Activated CD4-positive, alpha-beta T cell treated with anti-CD3 and anti-CD28 coated beads, Interleukin-2, amount 10 ng/mL, durations not matched to agents 24 days and 14 days (primary cell): ENCODE results near the gene ZDHHC1. TPM values are rescaled to one million over a fixed set of nuclear protein-coding genes. Genes with fewer than 3 reads are reported as not detected.

Source experiments
- DNase-seq: peaks from one replicate; pipeline ENCODE4 v3.0.0; 2022
- H3K27ac Mint-ChIP-seq: one replicate; pipeline ENCODE4 v1.8.0; 2022; ENCODE audit warnings: mild to moderate bottlenecking, mixed read lengths
- H3K27me3 Mint-ChIP-seq: one replicate; pipeline ENCODE4 v1.8.0; 2022; ENCODE audit warnings: mixed read lengths
- H3K36me3 Mint-ChIP-seq: one replicate; pipeline ENCODE4 v1.8.0; 2022; ENCODE audit warnings: low read depth, mild to moderate bottlenecking, mixed read lengths
- H3K4me1 Mint-ChIP-seq: one replicate; pipeline ENCODE4 v1.8.0; 2021; ENCODE audit warnings: mixed read lengths
- H3K4me3 Mint-ChIP-seq: one replicate; pipeline ENCODE4 v1.8.0; 2022; ENCODE audit warnings: mild to moderate bottlenecking, moderate library complexity, mixed read lengths
- H3K9me3 Mint-ChIP-seq: one replicate; pipeline ENCODE4 v1.8.0; 2021; ENCODE audit warnings: mixed read lengths
- intact Hi-C: fragments of 100-400 bp; cut with micrococcal nuclease; formaldehyde crosslinking; loops from one replicate; pipeline ENCODE4 v1.15.1; 2023
- total RNA-seq: library from RNA; stranded (reverse); gene quantifications from 2 replicates; pipeline ENCODE4 v1.2.3, GENCODE V29; 2022

The ZDHHC1 gene
- total RNA-seq, 1 donor from 2014 or later: 0.54 TPM

DNA sequence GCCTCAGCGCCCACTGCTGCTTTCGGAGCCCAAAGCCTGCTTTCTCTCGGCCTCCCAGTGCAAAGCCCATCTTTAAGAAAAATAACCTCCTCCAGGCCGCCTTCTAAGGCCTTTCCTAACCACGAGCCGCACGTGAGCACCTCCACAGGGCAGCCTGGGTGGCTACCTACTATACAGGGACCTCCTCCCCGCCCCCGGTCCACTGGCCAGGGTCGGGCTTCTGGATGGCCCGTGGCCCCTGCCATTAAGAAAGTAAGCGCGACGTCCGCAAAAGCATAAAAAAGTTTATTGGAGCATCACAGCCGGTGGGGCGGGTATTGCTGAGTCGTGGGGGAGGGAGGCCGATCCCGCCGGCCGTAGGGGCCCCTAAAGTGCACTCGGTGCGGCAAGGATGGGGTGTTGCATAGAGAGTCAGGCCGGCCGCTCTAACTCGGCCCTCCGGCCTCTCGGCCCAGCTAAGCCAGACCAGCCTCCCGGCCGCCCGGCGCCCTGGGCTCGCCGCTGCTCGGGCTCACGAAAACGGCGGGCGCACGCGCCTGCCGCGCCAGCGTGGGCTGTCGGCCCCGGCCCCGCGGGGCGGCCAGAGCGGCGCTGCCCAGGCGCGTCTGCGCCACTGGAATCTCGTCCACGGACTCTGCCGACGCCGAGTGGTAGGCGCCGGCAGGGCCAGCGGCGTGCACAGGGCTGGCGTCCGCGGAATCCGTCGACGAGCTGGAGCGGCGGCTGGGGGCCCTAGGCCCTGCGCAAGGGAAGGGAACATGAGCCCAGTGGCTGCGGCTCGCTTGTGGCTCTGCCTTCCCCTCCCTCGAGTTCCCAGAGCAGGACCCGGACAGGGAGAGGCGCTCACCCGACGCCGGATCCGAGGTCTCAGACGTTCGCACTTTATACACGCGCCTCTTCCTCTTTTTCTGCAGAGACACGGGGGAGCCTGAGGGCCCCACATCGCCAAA, 21.8 kb downstream of the ZDHHC1 start:
- no peaks in the 10 kb centered on the region for H3K36me3 Mint-ChIP-seq
- H3K27me3 Mint-ChIP-seq: peaks cover 49% of the 10 kb centered on the region
- intact Hi-C loops: loop anchor here (5.0 to 10.0 kb wide), 2 partner anchors 50 to 117 kb away; partner anchors contain the start of gene PLEKHG4
- peaks cover 4% of the 10 kb centered on the region for H3K4me1 Mint-ChIP-seq
- no peak for DNase-seq
- H3K9me3 Mint-ChIP-seq: no peaks in the 10 kb centered on the region
- H3K27ac Mint-ChIP-seq: peak overlapping the region; percentile 62
- H3K4me3 Mint-ChIP-seq: peak overlapping the region; percentile 64

DNA sequence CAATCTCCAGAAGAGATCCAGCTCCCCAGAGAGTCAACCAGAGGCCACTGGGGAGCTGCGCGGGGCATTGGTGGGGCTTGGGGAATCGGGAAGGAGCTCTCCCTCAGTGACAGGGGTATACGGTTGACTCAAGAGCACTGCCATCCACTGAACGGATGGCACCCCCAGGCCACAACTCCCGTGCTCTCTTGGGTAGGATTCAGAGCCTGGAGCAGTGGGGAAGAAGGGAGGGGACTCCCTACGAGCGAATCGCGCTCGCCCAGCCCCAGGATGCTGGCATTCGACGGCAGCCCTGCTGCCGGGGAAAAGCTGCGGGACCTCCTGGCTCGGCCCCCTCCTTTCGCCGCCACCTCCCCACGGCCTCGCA, 22.5 kb downstream of the ZDHHC1 start:
- Mint-ChIP-seq H3K27ac (no peak overlapping the region), H3K27me3 (peaks cover 49% of the 10 kb centered on the region), H3K4me1 (peaks cover 4% of the 10 kb centered on the region), H3K9me3 (no peaks in the 10 kb centered on the region), H3K36me3 (no peaks in the 10 kb centered on the region), H3K4me3 (peak overlapping the region; percentile 64)
- no peak for DNase-seq
- intact Hi-C loops: loop anchor here (10.0 kb wide), 1 partner anchor 49 kb away; no protein-coding TSS in a partner anchor

DNA sequence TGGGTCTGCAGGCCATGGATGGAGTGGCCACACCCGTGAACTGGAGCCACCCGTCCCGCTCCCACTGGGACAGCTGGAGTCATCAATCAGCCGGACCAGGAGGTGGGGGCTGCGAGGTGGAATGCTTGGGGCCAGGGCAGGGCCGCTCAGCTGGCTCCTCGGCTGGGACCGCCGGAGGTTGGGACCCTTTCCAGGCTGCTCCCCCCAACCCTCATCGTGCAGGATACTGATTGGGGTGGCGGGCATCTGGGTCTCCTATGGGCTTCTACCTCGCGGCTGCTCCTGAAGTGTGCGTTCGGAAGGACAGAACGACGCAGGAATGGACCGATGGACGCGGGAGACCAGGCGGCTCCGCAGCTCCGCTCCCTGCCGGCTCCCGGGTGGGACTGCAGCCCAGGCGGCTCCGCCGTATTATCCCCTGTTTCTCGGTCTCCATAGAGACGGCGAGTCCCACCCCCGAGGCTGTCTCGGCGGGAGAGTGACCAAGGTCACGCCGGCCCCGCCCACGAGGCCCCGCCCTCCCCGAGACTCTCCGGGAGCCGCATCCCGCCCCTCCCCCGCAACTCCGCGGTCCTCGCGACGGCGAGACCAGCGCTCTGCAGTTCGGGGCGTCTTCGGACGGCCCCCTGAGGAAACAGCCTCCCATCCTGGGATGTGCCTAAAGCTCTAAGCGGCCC, 23.0 kb downstream of the ZDHHC1 start, which contains the start of gene TPPP3:
Gene TPPP3, minus strand, starts transcription at position 388 of the 677 bp plus-strand sequence. CDS start 2,387 bp downstream, outside the sequence.
- Mint-ChIP-seq H3K27me3 (peaks cover 49% of the 10 kb centered on the region), H3K27ac (peak within 1 kb of the TSS; percentile 62), H3K9me3 (no peaks in the 10 kb centered on the region), H3K36me3 (no peaks in the 10 kb centered on the region), H3K4me3 (peak within 1 kb of the TSS; percentile 64), H3K4me1 (peaks cover 4% of the 10 kb centered on the region)
- intact Hi-C loops: loop anchor here (10.0 kb wide), 1 partner anchor 48 kb away; no protein-coding TSS in a partner anchor
- DNase-seq: peak; percentile 84

DNA sequence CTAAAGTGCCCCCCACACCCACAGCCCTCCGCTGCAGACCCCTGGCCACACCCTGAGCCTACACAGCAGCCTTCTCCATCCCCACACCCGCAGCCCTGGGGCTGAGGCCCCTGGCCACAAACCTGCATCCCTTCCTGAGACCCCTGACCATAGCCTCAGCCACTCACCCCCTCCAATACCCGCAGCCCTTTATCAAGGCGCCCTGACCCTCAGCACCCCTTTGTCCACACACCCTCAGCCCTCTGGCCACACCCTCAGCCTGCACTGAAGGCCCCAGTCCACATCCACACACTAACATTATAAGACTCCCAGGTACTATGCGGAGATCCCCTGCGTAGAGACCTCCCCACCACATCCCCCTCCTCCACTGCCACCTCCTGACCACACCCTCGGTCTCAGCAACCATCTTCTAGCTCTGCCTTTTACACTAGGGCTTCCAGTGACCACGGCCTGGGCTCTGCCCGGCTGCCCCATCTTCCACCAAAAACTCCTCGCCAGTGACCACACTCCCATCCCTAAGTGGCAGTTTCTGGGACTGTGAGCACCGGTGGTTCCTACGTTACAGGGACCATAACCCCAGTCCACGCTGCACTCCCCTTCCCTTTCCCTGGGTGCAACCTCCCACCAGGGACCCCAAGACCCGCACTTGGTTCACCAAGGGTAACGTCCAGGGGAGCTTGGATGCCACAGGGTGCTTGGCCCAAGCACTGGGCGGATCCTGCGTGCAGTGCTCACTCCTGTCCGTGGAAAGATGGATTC, 23.8 kb downstream of the ZDHHC1 start:
- Mint-ChIP-seq H3K4me1 (peaks cover 4% of the 10 kb centered on the region), H3K4me3 (no peak overlapping the region), H3K27ac (no peak overlapping the region), H3K9me3 (no peaks in the 10 kb centered on the region), H3K36me3 (no peaks in the 10 kb centered on the region), H3K27me3 (peaks cover 50% of the 10 kb centered on the region)
- no peak for DNase-seq
- intact Hi-C loops: loop anchor here (10.0 kb wide), 1 partner anchor 48 kb away; no protein-coding TSS in a partner anchor

DNA sequence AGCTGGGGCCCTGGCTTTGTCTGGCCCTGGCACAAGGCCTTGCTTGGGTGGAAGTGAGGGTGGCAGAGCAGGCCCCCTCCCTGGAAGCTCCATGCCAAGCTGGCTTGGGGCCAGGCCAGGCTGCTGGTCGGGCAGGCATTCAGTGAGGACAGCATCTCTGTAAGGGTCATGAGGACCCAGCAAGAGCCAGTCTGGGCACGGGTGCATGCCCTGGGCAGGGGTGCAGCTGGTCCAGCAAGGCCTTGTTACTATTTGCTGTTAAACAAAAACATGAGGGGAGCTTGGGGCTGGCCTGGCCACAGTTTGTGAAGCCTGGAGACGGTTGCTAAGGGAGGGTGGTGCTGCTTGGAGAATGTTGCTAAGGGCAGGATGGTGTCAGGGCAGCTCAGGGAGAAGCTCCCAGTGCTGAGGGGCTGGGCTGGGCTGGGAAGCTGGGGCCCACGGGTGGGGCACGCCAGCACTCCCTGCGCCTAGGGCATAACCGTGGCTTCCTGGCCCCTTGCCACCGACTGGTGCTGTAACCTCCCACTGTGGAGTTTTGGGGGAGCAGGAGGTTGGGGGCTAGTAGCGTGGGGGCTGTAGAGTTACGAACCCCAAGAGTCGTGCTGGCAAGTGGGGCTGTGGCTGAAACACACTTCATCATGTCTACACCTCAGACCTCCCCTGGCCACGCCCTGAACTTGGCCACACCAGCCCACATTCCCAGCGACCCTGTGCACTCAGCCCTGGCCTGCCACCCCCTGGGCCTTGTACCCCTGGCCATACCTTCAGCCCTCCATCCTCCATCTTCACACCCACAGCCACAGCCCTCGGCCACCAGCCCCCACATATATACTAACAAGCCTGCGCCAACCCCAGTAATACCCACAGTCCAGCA, 24.6 kb downstream of the ZDHHC1 start:
- Mint-ChIP-seq H3K9me3 (no peaks in the 10 kb centered on the region), H3K36me3 (no peaks in the 10 kb centered on the region), H3K27ac (no peak overlapping the region), H3K27me3 (peaks cover 50% of the 10 kb centered on the region), H3K4me1 (peaks cover 4% of the 10 kb centered on the region), H3K4me3 (no peak overlapping the region)
- no peak for DNase-seq
- intact Hi-C loops: loop anchor here (10.0 kb wide), 1 partner anchor 47 kb away; no protein-coding TSS in a partner anchor

DNA sequence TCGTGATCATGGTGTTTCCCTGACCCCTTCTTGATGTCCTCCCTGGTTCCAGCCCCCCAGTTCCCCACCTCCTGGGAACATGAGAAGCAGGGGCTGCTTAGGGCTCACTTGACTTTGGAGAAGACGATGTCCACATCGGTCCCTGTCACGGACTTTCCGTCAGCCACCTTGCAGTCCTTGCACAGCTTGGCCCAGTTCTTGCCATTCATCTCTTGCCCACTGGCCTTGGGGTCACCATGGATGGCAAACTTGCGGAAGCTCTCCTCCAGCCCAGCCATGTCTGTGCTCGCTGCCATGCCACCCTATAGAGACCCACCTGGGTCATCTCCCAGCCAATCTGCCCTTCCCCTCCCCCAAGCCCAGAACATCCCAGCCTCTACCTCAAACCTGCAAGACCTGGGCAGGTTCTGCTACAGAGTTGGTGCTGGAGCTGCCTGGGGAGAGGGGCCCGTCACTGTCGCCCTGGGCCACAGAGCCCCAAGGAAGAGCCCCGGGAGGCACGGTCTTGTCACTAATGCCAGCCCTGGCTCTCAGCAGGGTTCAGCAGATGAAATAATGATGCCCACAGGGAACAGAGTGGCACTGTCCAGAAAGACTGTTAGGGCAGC, 25.4 kb downstream of the ZDHHC1 start:
- H3K4me1 Mint-ChIP-seq: peaks cover 4% of the 10 kb centered on the region
- H3K27me3 Mint-ChIP-seq: peaks cover 55% of the 10 kb centered on the region
- H3K9me3 Mint-ChIP-seq: no peaks in the 10 kb centered on the region
- DNase-seq: no peak
- H3K27ac Mint-ChIP-seq: no peak overlapping the region
- H3K4me3 Mint-ChIP-seq: no peak overlapping the region
- no peaks in the 10 kb centered on the region for H3K36me3 Mint-ChIP-seq
- intact Hi-C loops: loop anchor here (10.0 kb wide), 1 partner anchor 46 kb away; no protein-coding TSS in a partner anchor

DNA sequence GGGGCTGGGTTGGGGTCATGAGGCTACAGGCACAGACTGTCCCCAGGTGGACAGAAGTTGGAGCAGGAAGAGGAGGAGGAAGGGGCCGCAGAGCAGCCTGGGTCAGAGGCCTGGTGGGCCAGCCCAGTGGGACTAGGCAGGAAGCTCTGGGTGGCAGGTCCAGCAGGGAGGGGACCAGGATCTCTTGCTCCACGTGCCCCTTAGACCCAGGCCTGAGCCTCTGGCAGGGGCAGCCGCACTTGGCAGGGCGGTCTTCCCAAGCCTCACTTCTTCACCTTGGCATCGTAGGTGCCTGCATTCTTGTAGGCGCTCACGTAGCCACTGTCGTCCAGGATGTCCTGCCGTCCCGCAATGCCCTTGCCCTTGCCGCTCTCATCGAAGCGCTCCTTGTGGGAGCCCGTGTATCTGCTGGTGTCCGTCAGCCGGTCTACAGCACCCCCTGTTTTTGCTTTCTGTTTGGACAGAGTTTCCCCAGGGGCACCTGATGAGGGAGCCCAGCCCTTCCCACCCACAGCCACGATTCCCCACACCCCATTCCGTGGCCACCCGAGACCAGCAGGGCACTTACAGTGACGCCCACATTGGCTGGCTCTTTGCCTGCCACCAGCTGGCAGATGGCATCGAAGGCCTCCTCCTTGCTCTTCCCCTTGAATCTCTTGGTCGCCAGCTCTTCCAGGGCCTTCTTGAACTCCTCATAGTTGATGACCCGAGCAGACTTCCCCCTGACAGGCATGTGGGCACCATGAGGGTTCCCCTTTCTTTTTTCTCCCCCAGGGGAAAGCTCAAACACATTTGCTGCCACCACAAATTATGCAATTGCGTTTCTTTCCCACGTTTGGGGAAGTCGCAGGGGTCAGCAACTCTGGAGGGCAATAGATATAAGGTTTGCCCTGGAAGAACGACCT, 26.1 kb downstream of the ZDHHC1 start:
- Mint-ChIP-seq H3K27ac (no peak overlapping the region), H3K9me3 (no peaks in the 10 kb centered on the region), H3K27me3 (peaks cover 56% of the 10 kb centered on the region), H3K36me3 (no peaks in the 10 kb centered on the region), H3K4me3 (no peak overlapping the region), H3K4me1 (peaks cover 4% of the 10 kb centered on the region)
- intact Hi-C loops: loop anchor here (10.0 kb wide), 1 partner anchor 45 kb away; no protein-coding TSS in a partner anchor
- DNase-seq: no peak

DNA sequence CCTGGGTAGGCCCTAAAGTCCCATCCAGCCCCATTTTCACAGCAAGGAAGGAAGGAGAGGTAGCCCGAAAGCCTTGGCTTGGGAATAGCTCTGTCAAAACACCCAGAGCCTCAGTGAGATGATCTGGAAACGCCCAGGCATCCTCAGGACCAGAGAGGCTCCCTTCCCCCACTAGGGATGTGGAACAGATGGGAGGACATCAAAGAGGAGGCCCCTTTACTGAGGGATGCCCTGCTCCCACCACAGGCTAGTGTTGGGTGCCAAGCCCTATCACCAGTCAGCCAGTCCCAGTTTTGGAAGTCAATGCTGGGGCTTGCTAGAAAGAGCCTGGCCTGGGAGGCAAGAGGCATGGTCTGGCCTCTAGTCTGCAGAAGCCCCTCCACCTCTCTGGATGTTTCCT, 27.7 kb downstream of the ZDHHC1 start:
- H3K4me3 Mint-ChIP-seq: no peak overlapping the region
- peaks cover 45% of the 10 kb centered on the region for H3K27me3 Mint-ChIP-seq
- no peaks in the 10 kb centered on the region for H3K4me1 Mint-ChIP-seq
- H3K9me3 Mint-ChIP-seq: no peaks in the 10 kb centered on the region
- intact Hi-C loops: no loop called here
- DNase-seq: no peak
- H3K27ac Mint-ChIP-seq: no peak overlapping the region
- no peaks in the 10 kb centered on the region for H3K36me3 Mint-ChIP-seq

DNA sequence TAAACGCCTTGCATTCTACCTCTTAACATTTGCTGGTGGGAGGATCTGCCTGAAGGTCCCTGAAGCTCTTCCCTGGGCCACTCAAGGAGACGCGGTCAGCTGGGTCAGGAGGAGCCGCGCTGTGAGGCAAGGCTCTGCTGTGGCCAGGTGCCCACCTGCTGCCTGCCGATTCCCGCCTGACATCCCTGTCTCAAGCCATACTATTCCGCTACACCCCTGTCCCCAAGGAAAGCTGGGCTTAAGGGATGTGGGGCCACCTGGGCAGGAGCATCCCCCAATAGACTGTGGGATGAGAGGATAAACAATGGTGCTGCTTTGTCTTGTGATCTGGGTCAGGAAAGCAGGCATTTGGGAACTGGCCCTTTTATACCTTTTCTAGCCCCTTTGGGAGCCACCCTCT, 28.1 kb downstream of the ZDHHC1 start:
- no peak for DNase-seq
- Mint-ChIP-seq H3K36me3 (no peaks in the 10 kb centered on the region), H3K4me1 (no peaks in the 10 kb centered on the region), H3K27me3 (peaks cover 43% of the 10 kb centered on the region), H3K27ac (no peak overlapping the region), H3K4me3 (no peak overlapping the region), H3K9me3 (no peaks in the 10 kb centered on the region)
- intact Hi-C loops: no loop called here

DNA sequence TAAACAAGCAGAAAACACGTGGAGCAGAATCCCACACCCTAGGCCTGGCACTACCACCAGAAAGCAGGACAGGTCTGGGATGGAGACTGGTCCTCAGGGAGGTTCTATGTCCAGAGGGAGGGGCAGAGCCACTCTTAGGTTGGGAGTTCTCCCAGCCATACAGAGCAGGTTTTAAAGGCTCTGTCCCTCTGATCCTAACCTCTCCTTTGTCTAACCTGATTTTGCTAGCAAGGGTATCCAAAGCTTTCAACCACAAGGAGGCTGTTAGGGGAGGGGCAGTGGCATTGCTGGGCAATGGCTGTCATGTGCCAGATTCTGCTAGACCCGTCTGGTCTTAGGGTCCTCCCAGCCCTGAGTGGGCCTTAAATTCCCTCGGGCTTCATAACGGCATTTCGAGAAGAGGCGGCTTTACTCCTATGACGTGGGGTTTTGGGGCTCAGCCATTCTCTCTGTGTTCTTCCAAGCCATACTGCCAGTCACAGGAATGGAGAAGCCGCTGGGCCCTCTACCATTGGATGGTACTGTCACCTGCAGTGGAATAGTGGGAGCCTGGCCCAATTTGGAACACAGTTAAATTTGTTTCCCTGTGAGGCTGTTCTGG, 28.7 kb downstream of the ZDHHC1 start:
- Mint-ChIP-seq H3K36me3 (no peaks in the 10 kb centered on the region), H3K4me1 (no peaks in the 10 kb centered on the region), H3K27ac (no peak overlapping the region), H3K27me3 (peaks cover 39% of the 10 kb centered on the region), H3K4me3 (no peak overlapping the region), H3K9me3 (no peaks in the 10 kb centered on the region)
- intact Hi-C loops: no loop called here
- no peak for DNase-seq

DNA sequence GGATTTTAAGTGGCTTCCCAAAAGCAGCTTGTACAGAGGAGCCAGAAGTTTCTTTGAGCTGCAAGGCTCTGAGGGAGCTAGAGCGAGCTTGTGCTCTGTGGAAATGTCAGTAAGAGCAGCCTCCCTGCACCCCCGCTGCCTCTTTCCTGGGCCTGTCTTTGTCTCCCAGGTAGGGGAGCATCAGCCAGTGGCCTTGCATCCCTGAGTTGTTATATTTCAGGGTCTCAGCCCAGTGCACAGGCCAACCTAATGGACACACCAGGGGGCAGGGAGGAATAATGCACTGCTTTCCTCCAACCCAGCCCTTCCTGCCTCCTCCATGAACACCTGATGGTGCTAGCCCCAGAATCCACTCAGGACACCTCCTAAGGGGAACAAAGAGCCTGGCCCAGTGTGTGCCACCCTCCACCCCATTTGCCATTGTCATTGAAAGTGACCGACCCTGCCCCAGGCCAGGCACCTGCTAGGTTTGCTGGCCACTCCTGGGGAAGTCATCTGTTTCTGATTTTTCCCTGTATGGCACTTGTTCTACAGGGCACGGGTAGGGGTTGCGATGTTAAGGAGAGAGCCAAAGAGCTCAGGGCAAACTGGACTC, 29.3 kb downstream of the ZDHHC1 start:
- no peak for DNase-seq
- H3K27me3 Mint-ChIP-seq: peaks cover 33% of the 10 kb centered on the region
- H3K27ac Mint-ChIP-seq: no peak overlapping the region
- intact Hi-C loops: no loop called here
- H3K36me3 Mint-ChIP-seq: no peaks in the 10 kb centered on the region
- no peaks in the 10 kb centered on the region for H3K4me1 Mint-ChIP-seq
- no peaks in the 10 kb centered on the region for H3K9me3 Mint-ChIP-seq
- no peak overlapping the region for H3K4me3 Mint-ChIP-seq
